Measurements from ENCODE around the gene NEBL.
"Not testable (repeated sequence)": the region's sequence is repeated elsewhere in the genome, so short reads cannot be mapped to it uniquely, and the experiment has no call there.

The NEBL gene, protein sequence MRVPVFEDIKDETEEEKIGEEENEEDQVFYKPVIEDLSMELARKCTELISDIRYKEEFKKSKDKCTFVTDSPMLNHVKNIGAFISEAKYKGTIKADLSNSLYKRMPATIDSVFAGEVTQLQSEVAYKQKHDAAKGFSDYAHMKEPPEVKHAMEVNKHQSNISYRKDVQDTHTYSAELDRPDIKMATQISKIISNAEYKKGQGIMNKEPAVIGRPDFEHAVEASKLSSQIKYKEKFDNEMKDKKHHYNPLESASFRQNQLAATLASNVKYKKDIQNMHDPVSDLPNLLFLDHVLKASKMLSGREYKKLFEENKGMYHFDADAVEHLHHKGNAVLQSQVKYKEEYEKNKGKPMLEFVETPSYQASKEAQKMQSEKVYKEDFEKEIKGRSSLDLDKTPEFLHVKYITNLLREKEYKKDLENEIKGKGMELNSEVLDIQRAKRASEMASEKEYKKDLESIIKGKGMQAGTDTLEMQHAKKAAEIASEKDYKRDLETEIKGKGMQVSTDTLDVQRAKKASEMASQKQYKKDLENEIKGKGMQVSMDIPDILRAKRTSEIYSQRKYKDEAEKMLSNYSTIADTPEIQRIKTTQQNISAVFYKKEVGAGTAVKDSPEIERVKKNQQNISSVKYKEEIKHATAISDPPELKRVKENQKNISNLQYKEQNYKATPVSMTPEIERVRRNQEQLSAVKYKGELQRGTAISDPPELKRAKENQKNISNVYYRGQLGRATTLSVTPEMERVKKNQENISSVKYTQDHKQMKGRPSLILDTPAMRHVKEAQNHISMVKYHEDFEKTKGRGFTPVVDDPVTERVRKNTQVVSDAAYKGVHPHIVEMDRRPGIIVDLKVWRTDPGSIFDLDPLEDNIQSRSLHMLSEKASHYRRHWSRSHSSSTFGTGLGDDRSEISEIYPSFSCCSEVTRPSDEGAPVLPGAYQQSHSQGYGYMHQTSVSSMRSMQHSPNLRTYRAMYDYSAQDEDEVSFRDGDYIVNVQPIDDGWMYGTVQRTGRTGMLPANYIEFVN

DNA sequence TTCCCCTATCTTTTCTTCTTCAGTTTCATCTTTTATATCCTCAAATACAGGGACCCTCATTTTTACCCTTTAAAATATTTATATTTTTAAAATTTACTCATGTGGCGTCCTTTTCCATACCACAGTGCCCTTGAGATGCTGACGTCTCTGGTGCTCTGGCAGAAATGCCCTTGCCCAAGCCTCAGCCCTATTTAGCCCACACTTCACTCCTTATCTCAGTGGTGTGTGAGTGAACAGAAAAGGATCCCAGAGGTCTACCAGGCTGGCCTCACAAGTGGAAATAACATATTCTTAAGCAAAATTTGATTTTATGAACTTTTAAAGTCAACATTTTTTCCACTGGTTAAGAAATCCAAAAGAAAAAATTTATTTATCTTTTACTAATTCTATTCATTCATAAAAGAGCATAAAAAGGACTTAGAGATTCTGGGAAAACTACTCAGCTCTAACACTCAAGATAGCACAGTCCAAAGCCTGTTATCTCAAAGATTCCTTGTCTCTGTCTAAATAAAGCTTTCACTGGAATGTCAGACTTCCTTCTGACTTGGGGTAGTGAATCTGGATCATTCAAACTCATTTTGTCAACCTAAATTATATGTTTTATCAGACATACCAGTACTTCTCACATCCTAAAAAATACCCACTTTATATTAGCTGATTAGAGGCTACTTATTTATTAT lies at the start of gene NEBL:
NEBL (minus strand) TSS at position 166 of the 680 bp plus-strand sequence; CDS start at position 60, 106 bp downstream.
- DNase-seq, result no peak

DNA sequence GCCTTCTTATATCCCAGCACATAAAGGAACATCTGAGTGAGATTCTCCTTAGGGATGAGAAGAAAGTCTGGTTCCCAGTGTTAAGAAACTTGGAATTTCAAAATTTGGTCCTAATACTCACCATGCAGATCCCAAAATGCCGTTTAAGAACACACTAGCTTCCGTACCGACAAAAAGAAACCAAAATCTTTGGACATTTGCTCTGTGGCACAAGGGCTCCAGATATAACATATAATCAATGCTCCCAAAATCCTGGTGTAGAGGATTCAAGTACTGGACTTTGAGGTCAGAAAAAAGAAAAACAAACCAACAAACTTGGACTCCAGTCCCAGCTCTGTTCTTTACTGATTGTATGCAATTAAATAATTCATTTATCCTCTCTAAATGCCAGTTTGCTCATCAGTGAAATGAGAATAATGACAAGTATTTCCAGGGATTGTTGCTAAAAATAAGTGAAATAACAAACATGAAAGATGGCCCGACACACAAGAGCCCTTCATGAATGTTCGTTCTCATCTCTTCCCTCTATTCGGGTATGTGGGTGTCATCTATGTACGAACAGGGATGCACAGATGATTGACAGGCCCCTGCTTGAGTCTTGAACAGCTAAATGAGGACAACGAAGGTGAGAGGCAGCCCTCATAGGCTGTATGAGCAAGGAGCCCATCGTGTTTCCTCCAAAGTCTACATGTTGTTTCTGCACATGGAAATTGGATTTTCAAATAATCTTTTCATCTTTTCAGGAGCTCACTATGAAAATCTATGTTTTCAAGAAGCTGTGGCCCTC lies 48.6 kb upstream of the NEBL start:
- no peak for DNase-seq

DNA sequence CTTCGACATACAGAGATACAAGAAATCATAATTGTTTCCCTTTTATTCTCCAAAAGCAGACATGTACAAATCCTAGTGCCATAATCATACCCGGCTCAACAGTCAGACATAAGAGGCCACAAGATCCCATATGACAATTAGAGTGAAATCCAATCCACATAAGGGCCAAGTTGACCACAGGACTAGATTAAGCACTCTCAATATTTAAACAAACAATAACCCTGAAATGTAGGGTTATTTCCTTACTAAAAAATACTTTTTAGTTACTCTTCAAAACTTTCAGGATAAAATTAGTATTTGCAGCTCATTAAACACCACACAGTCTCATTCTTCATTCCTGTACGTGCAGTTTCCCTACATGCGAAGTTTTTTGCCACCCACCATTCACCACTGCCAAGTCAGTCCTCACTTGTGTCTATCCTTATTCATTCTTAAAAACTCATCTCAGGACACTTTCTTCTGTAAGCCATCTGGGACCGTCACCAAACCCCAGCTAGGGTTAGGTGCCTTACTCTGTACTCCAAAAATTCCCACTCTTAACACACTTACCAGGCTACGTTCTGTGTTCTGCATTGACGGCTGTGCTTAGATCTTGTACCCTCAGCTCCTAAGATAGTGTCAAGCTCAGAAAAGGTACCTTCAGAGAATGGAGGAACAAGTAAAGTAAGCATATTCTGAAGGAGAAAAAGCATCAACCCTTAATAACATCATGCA lies 47.8 kb upstream of the NEBL start:
- no peak for DNase-seq

DNA sequence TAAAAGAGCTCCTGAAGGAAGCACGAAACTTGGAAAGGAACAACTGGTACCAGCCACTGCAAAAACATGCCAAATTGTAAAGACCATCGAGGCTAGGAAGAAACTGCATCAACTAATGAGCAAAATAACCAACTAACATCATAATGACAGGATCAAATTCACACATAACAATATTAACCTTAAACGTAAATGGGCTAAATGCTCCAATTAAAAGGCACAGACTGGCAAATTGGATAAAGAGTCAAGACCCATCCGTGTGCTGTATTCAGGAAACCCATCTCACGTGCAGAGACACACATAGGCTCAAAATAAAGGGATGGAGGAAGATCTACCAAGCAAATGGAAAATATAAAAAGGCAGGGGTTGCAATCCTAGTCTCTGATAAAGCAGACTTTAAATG lies 42.3 kb upstream of the NEBL start:
- DNase-seq, result not testable (repeated sequence)

DNA sequence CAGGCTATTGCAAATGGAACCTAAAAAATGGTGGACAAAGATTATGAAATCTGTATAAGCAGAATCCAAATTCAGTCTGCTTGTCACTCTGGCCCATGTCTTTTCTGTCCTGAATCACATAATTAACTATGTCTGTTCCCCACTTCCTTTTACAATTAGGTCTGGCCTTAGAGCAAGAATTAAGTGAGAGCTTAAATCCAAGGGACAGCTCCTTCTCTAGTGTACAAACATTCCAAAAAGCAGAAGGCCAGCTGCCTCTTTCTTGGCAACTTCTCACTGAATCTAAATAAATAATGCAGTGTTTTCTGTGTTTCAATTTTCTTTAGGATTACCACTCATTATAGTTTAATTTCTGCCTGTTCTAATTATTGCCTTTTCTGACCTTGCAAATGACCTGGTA lies 39.3 kb upstream of the NEBL start:
- no peak for DNase-seq

DNA sequence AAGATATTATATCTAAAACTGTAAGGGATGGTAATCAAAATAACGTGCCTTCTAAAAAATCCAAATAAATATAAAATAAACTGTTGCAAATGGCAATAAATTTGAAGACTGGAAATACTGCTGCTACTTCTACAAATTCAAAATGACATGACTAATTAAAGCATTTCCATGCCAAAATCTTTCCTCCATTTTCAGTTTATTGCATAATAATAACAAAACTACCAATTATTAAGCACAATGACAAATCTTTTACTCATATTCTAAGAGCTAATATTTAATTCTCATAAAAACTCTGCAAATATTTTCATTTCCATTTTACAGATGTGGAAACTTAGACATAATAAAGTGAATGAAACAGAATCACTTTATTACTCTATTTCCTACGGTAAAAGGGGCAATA lies 38.8 kb upstream of the NEBL start:
- DNase-seq, result no peak

DNA sequence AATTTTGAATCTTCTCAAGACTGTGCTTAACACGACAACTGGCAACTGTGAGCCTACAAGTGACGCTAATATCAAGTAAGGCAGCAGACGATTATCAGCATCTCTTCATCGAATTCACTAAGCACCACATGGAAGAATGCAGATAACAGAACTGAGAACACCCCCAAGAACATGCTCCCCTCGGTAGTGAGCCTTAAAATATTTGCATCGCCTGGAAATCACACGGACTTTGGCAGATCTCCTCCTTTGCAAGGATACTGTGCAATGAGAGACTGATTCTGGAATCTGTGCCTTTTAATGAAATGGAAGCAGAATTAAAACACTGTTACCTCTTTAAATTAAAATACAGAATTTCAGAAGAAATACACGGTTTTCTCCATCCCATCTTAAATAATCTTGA lies 38.2 kb upstream of the NEBL start:
- DNase-seq, result no peak

DNA sequence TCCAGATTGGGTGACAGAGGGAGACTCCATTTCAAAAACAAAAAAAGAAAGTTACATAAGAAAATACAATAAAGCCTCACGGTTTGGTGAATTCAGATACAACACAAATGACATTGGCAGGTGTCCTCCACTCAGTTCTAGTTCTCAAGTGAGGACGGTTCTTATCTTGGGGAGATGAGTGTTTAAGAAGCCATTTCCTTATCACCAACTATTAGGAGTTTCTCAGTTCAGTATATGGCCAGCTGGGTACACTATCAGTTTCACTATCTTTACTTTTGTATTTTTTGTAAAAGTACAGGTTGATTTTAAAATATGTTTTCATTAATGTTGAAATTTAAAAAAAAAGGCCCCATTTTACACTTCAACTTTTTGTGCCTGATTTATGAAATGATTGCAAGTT lies 36.6 kb upstream of the NEBL start:
- DNase-seq, result no peak

DNA sequence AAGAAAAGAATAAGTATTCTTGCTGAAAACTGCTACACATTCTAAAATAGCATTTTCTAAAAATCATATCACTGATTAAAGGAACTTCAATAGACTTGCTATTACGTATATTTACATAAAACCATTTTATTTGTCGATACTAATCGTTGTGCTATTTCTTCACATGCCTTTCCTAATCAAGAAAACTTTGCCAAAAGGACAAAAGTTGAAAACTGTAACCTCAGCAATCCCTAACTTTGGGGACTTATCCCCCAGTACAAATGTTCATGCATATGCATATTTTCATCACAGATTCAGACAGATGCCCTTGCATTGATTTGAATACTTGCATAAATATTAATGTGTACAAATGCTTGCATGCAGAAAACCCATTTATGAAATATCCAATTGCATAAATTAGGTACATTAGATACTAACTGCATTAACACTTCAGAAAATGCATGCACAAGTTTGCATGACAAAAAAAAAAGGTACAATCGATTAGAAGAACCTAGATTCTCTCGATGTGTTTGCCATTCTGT lies 35.6 kb upstream of the NEBL start:
- DNase-seq, result no peak

DNA sequence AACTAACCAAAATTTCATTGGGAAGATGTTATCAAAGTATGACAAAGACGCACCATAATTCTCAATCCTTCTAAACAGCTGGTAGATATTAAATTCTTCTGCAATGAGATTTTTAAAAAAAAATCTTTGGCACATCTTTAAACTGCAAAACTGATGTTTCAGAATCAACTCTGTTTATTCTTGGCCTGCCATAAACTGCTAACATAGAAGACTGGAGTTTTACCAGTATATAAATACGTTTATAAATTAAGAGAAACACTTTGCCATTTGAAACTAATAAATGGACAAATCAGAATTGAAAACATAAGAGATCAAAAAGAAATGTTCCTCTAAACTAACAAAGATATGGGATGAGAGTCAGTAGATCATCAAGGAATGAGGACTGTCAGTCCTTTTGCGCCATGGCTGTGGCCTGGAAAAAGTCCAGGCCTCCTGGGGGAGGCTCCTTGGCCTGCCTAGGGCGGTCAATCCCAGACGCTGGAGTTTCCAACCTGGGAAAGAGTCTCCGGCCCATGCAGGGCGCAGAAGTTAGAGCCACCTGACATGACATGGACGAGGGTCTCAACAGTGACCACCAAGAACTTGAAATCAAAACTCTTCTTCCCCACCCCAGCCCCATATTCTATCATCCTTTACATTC lies 34.2 kb upstream of the NEBL start:
- no peak for DNase-seq

DNA sequence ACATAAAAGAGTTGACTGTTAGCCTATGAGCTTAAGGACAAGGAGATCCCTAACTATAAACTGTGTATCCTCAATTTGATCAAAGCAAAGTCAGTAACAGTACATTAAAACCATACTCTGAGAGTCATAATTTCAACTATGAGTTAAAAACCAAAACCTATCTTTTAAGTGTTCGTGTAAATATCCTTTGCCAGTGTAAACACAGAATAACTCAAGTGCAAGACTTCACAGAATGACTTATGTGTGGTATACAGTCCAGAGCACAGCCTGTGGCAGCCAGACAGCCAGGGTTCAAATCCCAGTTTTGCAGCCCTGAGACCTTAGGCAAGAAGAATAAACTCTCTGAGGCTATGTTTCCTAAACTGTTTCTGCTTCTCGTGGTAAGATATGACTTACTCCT lies 30.3 kb upstream of the NEBL start:
- DNase-seq, result no peak

DNA sequence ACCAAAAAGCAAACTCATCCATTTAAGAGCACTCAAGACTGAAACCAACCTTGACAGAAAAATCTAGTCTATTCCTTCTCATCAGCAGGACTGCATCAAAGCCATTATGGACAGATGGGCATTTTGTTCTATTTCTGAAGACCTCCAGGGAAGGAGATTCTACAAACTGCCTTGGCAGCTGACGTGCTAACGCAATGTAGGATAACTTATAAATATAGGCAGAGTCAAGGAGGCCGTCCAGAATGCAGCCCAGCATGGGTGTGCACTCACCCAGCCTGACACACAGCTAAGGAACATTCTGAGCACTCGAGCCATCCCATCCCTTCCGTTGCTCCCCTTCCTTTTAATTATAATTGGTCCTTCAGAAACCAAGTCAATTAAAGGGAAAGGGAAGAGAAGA lies 25.3 kb upstream of the NEBL start:
- DNase-seq, result no peak

DNA sequence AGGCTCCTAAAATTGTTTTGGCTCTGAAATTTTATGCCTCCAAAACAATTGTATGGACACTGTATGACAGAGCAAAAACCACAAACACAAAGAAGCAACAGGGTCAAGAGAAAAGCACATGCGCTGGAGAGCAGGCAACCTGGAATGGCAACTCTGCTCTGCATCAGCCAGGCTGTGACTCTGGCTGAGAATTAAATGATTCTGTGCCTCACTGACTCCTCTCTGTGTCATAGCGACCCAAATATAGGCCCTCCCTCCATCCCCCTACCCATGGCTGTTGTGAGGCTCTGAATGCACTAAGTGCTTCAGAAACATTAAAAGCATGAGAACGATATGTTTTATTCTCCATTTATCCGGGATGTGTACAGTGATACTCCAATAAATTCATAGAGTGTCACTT lies 24.9 kb upstream of the NEBL start:
- DNase-seq, result no peak

DNA sequence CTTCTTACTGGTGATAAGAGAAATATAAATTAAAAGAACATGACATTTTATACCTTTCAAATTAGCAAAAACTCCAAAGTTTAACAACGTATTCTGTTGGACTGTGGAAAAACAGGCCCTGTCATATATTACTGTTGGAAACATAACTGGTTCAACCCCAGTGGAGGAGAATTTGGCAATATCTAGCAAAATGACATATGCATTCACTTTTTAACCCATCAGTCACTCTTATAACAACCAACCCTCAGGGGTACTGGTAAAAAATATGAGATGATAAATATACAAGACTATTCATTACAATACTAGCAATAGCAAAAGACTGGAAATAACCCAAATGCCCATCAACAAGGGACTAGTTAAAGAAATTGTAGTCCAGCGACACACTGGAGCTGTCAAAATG lies 22.9 kb upstream of the NEBL start:
- no peak for DNase-seq

DNA sequence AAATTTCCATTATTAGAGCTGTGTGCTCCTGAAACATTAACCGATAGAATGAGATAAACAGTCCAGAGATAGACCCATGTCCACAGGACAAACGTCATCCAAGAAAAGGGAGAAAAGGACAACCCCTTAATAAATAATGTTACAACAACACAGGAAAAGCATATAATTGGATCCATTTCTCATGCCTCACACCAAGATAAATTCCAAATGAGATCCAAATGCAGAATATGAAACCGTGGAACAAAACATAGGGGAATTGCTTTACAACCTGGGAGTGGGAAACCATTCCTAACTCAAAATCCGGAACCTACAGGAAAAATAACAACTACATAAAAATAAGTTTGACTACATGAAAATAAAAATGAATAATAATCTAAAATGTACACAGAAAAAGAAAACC lies 22.4 kb upstream of the NEBL start:
- DNase-seq, result no peak

DNA sequence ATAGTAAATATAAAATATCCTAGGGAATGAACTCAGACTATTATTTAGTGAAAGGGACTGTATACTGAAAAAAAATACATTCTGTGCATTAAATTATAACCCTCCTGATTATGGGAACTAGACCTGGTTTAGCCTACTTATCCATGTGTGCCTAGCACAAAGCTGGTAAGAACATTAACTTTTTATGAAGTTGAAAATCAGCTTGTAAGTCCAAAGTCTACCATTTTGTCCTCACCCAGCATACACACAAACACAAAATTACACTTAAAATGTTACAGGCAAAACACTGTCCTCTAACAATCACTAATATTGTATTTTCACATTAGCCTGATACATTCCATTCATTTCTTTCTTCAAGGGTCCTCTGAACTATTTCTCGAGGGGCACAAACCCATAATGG lies 19.9 kb upstream of the NEBL start:
- DNase-seq, result no peak

DNA sequence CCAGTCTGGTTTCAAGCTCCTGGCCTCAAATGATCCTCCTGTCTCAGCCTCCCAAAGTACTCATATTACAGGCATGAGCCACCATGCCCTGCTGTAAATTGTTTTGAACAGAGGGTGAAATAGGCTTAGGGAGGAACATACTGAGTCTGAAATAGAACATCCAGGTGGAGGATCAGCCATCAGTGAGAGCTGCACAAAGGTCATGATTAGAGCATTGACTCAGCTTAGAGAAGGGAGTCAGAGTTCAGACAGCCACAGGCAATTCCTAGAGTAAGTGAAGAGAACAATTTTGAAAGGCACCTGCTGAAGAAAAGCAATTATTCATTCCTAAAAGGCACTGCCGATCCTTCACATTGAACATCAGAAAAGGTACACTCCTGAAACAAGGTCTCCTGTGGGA lies 15.9 kb upstream of the NEBL start:
- no peak for DNase-seq

DNA sequence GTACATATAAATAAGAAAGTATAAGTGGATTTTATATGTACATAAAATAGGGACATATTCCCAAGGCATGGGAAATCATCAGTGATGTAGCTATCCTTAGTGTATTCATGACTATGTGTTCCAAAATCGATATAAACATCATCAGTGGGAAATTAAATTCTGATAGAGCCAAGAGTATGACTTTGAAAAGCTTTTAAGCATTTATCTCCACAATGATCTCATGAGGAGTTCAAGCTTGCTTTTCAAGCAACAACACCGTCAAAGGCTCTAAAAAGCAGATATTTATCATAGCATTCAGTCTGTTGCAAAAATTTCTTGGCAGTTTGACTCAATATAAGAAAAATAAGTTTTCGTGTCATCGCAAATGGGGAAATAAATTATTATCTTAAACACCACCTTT lies 14.5 kb upstream of the NEBL start:
- no peak for DNase-seq

DNA sequence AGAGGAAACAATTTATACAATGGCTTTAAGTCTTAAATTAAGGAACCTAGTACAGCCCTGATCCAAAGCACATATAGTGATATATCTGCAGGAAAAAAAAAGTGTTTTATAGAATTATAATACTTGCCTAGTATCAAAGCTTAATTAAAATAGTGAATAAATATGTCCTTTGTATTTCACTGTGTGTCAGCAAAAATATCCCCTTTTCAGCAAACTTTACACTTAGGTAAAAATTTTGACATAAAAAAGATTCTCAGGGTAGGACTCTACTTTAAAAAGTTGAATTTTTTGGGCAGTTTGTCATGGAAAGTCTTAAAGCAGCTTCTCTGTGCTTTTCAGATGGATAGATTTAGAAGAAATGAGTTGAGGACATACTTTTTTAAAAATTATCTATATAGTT lies 12.7 kb upstream of the NEBL start:
- no peak for DNase-seq

DNA sequence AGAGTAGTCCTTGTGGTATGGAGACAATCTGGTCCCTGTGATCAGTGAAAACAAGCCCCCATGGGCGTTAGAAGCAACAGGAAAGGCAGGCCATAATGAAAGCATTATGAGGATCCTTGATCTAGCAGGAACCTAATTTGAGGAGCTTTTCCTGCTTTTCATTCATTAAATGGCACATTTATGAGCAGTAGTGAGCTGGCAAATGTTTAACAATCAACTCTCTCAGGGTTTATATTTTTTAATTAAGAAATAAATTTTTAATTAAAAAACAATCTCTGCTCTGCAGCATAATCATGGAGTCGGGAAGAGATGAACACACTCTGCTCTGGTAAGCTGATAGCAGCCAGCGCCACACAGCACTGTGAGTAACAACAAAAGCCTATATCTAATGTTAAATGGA lies 11.3 kb upstream of the NEBL start:
- no peak for DNase-seq

Data from SHP77 (cell line).